HL-60/S4 treated with retinoic acid at 250 ng/mL for 4 days and 3 days (cell line): ENCODE measurements around the gene GLYATL3.

Source experiments
- in situ Hi-C: fragments of 300-500 bp; cut with MboI; formaldehyde crosslinking; loops from 2 replicates; pipeline ENCODE4 v1.7.0; 2022; ENCODE audit warnings: low sequenced_read_pairs

The GLYATL3 gene

GRCh38 chr6:49543087-49543858 is 43.5 kb downstream of the GLYATL3 start:
- in situ Hi-C loops: no loop called here

- in situ Hi-C loops: no loop called here
Observed at GRCh38 chr6:49546331-49546730, 46.6 kb downstream of the GLYATL3 start.

GRCh38 chr6:49548613-49549304 is 49.0 kb downstream of the GLYATL3 start:
- in situ Hi-C loops: no loop called here

- in situ Hi-C loops: no loop called here
Observed at GRCh38 chr6:49549691-49550491, 50.2 kb downstream of the GLYATL3 start.

- in situ Hi-C loops: no loop called here
Observed at GRCh38 chr6:49550492-49551077, 50.9 kb downstream of the GLYATL3 start, which contains the start of gene C6orf141. Gene C6orf141 (plus strand): TSS chr6:49550668. CDS start chr6:49550793, 125 bp downstream.

- in situ Hi-C loops: no loop called here
Observed at GRCh38 chr6:49551078-49551865, 51.5 kb downstream of the GLYATL3 start.

- in situ Hi-C loops: no loop called here
Observed at GRCh38 chr6:49551866-49552129, 52.1 kb downstream of the GLYATL3 start.

GRCh38 chr6:49552596-49552995 is 52.9 kb downstream of the GLYATL3 start:
- in situ Hi-C loops: no loop called here

GRCh38 chr6:49553384-49553783 is 53.7 kb downstream of the GLYATL3 start:
- in situ Hi-C loops: no loop called here

- in situ Hi-C loops: no loop called here
Observed at GRCh38 chr6:49555951-49556350, 56.2 kb downstream of the GLYATL3 start.

- in situ Hi-C loops: no loop called here
Observed at GRCh38 chr6:49556429-49556837, 56.7 kb downstream of the GLYATL3 start.

- in situ Hi-C loops: no loop called here
Observed at GRCh38 chr6:49557177-49557576, 57.5 kb downstream of the GLYATL3 start.

- in situ Hi-C loops: no loop called here
Observed at GRCh38 chr6:49558238-49558637, 58.5 kb downstream of the GLYATL3 start.

GRCh38 chr6:49563006-49563886 is 63.5 kb downstream of the GLYATL3 start:
- in situ Hi-C loops: no loop called here

- in situ Hi-C loops: no loop called here
Observed at GRCh38 chr6:49564552-49564951, 64.8 kb downstream of the GLYATL3 start.

- in situ Hi-C loops: no loop called here
Observed at GRCh38 chr6:49565261-49565660, 65.5 kb downstream of the GLYATL3 start.

- in situ Hi-C loops: no loop called here
Observed at GRCh38 chr6:49565855-49566254, 66.1 kb downstream of the GLYATL3 start.

GRCh38 chr6:49570474-49571079 is 70.9 kb downstream of the GLYATL3 start:
- in situ Hi-C loops: no loop called here

GRCh38 chr6:49576618-49577017 is 76.9 kb downstream of the GLYATL3 start:
- in situ Hi-C loops: no loop called here
